GM19099 (cell line): ENCODE results near the gene OVOL1.

Experiments used
- POLR2A ChIP-seq: IDR thresholded peaks from 3 replicates; pipeline ENCODE4 v1.6.1; 2011; ENCODE audit warnings: low read depth; ENCODE audit not compliant: insufficient read length; ENCODE audit errors: extremely low read depth

The OVOL1 gene

DNA sequence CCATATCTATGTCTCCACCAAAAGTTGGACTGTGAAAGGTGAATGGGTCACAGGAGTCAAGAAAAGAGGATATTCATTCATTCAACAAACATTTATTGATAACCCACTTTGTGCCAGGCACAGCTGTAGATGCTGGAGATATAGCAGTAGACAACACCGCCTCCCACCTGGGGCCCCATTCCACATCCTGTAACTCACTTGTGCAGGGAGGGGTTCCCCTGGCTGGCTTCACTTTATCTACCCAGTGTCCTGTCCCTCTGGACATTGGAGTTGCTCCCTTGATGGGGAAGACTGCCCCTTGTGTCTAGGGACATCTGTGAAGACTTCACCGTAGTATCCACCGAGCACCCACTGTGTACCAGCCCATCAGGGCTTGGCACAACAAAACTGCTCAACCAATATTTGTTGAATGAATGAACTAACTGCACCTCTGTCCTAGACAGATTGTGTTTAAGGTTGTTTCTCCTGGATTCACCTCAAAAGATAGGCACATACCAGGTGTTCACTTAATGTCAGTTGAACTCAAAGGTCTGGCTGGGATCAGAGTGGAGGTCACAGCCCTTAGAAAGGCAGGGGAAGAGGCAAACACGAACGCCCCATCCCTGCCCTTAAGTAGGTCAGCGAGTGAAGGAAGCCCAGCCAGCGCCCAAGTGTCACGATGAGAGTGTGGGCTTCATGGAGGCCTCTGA is 1.4 kb upstream of the OVOL1 start:
- TF ChIP-seq POLR2A: no peak

DNA sequence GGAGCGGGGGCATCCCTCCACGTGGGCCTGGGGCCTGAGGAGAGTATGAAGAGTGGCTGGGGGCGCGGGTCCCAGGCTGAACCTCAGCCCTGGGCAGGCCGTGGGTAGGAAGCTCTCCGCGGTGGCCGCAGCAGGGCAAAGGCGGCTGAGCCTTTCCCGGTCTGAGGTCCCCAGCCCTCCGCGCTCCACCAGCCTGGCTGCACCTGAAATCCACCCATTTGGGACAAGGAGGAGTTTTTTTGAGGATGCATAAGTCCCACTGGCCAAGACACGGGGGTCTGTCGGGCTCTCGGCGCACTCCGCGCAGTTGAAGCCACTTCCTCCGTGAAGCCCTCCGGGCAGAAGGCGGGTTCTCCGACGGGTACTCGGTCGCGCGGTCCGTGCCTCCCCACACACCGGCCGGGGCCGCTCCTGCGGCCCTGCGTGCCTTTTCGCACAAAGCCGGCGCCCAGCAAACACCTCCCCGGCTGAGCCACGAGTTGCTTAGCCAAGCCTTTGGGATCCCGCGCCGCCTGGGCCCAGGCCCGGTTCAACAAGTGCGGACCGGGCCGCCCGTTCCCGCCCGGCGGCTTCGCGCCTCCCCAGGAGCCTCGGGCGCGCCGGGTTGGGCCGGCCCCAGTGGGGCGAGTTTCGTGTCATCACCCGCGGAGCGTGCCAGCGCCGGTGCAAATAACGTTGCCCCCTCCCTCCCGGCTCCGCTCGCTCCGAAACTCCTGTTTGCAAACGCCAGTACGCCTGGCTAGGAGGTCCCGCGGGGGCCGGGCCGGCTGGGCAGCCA is 666 bp upstream of the OVOL1 start:
- no peak for TF ChIP-seq POLR2A

- no peak for TF ChIP-seq POLR2A
Measured at GRCh38 chr11:65787649-65788622, 1.1 kb downstream of the OVOL1 start.

DNA sequence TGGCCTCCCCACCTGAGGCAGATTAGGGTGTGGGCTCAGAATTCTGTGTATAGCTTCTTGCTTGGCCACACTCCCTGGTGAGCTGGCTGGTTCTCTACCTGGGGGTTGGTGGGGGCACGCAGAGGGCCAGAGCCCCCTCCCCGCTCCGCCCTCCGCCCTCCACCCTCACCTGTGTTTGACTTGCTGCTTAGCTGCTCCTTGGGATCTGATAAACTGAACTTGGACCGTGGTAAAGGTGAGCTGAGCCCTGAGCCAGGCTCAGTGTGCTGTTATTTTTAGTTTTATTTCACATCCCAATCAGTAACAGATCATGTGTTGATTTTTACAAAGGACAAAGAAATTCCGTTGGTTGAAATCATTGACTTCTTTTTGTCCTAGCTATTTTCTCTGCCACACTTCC is 2.0 kb downstream of the OVOL1 start:
- no peak for TF ChIP-seq POLR2A

DNA sequence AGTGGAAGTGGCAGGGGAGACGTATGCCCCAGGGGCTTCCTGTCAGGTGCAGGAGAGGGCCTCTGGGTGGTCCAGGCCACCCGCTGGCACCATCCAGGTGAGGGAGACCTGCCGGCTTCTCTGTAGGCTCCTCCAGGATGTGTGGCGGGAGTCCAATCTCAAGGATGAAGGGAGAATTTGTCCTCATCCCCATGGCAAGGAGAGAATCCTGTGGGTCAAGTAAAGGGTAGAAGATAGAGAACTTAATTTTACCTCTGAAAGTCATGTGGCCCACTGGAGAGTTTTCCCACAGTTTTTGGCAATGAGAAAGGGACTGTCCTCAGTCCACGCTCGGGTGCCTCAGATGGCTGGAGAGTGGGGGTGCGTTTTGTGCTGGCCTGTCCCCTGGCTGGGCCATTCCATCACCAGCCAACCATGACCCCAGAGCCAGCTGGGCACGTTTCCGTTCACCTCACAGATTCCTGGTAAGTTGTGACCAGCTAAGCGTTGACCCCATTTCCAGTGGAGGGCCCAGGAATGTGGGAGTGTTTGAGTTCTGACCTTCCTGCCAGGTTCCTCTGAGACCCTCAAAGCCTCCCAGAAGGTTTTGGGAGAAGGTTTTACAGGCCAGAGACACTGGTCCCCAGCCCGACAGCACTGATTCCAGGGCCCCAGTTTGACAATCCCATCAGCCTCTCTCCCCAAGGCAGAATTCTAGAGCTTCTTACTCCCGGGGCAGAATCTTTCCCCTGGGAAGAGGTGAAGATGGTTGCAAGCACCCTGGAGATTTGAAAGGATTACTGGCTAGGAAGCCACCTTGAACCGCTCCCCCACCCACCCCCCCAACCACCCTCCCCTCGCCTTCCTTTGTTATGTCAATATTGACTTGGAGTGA is 2.6 kb downstream of the OVOL1 start:
- TF ChIP-seq POLR2A: no peak

DNA sequence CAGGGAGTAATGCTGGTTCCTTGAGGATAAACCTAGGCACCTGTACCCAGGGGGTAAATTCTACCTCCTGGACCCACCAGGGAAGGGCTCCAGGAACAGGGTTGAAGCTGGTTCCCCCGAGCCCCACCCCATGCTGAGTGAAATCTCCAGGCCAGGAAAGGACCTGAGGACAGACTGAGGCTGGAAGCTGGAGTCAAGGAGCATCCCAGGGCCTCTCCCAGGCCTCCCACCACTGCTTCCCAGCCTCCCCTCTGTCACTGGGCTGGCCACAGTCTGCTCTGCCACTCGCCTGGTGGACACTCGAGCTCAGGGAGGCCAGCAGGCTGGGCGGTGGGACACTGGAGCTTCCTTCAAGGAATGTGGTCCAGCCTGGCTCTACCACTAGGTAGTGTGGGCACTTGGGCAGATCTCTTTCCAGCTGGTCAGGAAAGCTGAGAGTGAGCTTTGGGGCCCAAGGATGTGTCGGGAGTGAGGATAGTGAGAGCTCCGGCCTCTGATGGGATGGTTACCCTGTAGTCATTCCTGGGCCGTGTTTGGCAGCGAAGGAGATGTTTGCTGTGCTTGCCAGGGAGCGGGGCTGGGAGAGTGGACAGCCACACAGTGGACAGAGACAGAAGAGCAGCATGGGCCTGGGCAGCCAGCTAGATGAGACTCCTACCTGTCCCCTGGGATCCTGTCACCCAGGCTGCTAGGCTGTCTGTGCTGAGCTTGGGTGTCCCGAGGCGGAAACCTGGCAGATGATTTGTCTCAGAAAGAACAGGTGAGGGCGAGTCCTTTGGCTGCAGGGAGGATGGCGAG is 3.4 kb downstream of the OVOL1 start:
- TF ChIP-seq POLR2A: no peak

- TF ChIP-seq POLR2A: no peak
Measured at GRCh38 chr11:65790902-65791650, 4.2 kb downstream of the OVOL1 start.

- TF ChIP-seq POLR2A: no peak
Measured at GRCh38 chr11:65791719-65792213, 4.9 kb downstream of the OVOL1 start.

DNA sequence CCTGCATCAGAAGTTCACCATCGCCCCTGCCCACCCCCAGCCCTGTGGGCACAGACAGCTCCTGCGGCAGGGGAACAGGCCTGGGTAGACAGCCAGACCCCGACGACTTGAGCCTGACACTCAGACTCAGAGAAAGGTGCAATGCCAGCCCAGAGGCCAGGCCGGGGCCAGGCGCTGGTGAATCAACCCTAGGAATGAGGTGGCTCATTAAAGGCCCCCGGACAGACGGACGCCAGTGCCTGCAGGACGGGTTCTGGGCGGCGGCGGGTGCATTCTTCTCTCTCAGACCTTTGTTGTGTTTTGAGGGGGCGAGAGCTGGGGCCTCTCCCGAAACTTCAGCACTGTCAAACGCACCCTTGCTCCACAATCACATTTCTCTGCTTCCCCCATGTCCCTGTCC is 5.6 kb downstream of the OVOL1 start:
- TF ChIP-seq POLR2A: no peak

GRCh38 chr11:65793144-65793581 is 6.3 kb downstream of the OVOL1 start:
- TF ChIP-seq POLR2A: no peak

- TF ChIP-seq POLR2A: no peak
Measured at GRCh38 chr11:65793625-65794400, 7.0 kb downstream of the OVOL1 start.
